ENCODE results near the gene CPNE4.

CPNE4 gene

GRCh38 chr3:131856171-131856570 is 178.6 kb downstream of the CPNE4 start:
- DNase-seq: no peak

GRCh38 chr3:131850223-131850622 is 184.6 kb downstream of the CPNE4 start:
- no peak for DNase-seq

DNA sequence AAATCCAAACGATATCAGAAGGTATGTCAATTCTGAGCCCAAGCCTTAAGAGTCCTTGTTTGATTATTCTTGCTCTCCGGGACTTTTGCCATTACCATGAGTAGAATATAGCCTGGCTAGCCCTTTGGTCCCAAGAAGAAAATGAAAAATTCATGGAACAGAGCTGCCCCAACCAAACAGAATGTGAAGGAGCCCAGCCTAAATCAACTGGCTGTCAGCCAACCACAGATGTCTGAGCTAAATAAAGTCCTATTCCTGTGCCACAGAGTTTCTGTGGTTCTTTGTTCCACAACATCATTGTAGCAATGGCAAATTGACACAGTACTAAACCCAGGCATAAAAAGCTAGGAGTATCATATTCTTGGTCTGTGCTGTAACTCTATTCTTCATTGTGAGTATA is 185.2 kb downstream of the CPNE4 start:
- no peak for DNase-seq

DNA sequence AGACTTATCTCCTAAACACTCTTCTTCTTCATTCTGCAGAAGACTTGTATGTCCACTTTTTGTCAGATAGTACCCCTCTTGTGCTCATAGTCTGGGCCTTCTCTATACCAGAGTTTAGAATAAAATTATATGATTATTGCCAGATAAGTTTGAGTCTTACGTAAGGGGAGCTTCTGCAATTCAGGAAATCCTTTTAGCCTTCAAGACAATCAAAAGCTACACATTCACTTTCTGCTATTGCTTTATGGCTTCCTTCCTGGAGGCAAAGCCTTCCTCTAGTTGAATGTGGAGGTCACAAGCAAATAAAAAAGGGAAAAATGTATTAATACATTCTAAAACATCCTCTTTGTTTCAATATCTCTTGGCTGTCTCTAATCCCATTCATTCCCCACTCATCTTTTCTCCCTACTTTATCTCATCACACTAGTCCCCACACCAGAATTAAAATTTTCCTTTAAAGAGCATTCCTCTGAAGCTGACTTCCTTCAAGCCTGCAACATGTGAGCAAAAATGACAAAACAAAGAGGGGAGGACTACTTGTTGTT is 186.8 kb downstream of the CPNE4 start:
- DNase-seq: no peak

GRCh38 chr3:131846296-131846924 is 188.4 kb downstream of the CPNE4 start:
- DNase-seq: no peak

DNA sequence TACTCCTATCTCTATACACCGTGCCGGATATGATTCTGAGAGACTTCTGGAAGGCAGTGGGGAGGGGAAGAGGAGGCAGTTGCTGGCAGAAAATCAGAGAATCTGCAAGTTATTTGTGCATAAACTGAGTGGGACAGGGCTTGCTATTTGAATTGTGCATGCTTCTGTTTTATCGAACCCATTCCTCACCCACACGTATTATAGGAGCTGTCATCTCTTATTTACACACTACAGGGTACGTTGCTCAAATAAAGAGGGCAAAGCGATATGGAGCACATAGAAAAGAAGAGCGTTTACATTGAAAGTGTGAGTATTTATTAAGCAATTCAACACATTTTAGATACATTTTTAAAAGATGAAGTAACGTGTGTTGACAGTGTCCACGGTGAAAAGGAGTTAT is 191.6 kb downstream of the CPNE4 start:
- DNase-seq: no peak

DNA sequence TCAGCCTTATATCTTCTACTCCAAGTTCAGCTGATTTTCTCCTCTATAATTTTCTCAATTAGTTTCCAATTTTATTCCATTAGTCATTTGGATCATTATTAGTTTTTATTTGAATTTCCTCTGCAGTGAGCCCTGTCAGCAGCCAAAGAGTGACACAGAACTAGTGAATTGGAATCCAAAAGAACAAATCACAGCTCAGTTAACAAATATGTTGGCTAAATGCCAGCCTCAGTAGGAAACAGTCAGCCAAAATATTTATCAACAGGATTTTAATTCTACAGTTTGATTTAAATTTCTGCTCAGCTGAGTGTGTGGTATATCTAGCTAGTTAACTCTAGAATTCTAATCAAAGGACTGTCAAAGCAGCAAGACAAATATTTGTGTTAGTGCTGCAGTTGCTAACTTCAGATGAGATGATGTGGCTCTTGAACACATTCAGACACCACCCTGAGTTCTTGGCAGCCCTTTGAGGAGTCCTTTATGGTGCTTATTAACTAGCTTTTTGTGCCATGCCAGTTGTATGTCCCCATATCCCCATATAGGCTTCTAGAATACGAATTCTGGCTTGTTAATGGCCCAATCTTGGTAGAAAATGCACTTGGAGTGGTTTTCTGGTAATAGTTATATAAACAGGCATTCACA is 194.5 kb downstream of the CPNE4 start:
- no peak for DNase-seq

DNA sequence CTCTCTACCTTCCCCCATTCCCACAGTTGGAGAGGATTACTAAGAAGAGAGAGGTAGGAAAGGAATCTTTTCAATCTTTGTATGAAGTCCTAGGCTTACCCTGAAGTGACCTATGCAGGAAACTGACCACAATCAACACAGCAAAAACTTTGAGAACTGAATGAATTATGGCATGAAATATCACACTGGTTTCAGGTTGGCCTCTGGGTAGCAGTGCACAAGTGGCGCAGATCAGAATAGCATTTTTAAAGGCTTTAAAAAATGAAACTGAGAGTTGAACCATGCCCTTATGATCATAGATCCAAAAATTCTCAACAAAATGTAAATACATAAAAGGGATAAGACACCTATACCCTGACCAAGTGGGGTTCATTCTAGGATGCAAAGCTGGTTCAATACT is 198.9 kb downstream of the CPNE4 start:
- no peak for DNase-seq

DNA sequence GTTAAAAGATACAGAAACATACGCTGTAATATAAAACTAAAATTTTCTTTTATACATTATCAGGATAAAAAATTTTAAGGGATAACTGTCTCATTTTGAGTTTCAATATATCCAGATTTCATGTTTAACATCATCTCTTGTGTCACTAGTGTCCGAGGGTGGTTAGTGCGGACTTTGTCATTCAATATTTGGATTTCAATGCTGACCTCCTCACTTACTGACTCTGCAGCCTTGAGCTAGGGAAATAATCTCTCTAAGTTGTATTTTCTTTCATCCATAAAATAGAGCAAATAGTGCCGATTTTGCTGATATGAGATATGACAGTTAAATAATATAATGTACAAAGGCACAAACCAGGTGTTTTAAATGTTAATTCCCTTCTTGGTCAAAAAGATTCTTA is 203.2 kb downstream of the CPNE4 start:
- no peak for DNase-seq

- DNase-seq: no peak
These were observed 213.5 kb downstream of the CPNE4 start for GRCh38 chr3:131821191-131821762.

DNA sequence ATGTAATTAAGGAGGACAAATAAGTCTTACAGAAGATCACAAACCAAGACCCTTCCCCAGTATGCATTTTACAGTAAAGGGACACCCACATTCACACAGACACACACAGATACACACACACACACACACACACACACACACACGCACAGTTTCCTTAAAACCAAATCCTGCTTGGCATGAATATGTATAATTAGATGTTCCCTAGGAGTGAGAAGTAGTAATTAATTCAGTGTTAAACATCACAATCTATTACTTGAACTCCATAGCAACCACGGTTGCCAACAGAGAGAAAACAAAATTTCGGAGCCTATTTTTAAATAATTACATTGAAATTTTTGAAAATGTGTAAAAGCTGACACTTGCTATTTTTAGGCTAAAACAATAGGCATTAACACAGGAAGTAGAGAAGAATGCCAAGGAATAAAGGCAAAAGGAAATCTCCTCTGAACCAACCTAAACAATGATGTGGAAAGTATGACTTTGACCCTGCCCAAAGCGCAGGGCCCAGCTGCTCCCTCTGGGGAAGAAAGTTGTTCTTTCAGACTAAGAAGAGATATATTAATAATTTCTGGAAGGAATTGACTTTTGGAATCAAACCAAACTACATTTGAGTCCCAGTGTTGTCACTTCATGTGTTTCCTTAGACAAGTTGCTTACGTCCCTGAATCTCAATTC is 215.3 kb downstream of the CPNE4 start:
- DNase-seq: no peak

DNA sequence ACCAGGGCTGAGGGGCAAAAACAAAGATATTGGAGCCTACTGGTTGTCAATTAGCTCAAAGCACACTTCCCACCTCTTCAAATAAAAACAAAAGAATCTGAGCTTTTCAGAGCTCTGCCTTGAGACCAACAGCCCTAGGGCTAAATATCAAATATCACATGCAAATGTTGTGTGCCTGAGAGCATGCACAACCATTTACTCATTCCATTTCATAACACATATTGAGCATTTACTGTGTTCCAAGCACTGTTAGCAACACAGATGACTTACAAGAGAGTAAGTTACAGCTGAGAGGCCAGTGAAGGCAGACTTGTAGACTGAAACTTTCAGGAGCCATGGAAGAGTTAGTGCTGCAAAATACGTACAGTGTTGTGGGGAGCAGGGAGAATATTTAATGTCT is 222.4 kb downstream of the CPNE4 start:
- DNase-seq: peak; percentile 42

DNA sequence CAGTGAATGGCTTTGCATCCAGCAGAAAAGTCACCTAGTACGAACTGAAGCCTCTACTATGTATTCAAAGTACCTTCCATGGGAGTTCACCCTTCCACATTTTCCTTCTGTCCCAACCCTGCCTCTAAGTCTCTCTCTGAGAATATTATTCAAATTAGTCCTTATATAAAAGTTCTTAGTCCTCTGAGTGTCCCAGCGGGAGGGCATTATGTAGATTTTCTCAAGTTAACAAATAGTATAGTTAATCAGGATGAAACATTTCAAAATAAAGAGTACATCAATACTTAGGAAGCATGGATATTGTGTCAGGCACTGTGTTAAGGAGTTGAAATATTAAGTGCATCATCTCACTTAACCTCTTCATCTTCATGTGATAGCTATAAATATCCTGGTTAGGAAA is 223.3 kb downstream of the CPNE4 start:
- no peak for DNase-seq

GRCh38 chr3:131807822-131808221 is 227.0 kb downstream of the CPNE4 start:
- DNase-seq: no peak

- no peak for DNase-seq
These were observed 228.1 kb downstream of the CPNE4 start for GRCh38 chr3:131806736-131807135.

DNA sequence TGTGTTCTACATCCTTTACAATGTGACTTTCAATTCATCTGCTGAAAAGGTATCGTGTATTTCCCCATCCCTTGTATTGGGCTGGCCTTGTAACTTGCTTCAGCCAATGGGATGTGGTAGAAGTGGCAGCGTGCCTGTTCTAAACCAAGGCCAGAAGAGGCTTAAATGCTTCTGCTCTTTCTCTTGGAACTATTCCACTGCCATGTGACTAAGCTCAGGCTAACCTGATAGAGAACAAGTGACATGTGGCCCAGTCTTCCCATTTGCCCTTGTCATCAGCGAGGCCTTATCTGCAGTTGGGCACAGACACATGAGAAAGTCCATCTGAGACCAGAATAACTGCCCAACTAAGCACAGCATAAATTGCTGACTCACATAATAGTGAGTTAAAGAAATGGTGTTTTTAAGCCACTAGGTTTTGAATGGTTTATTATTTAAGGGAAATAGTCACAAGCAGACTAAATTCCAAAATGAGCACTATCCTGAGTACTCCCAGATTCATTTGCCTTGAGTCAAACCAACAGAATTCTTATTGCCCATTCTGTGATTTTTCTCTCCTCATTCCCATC is 230.2 kb downstream of the CPNE4 start:
- no peak for DNase-seq

- no peak for DNase-seq
These were observed 231.7 kb downstream of the CPNE4 start for GRCh38 chr3:131803113-131803512.

DNA sequence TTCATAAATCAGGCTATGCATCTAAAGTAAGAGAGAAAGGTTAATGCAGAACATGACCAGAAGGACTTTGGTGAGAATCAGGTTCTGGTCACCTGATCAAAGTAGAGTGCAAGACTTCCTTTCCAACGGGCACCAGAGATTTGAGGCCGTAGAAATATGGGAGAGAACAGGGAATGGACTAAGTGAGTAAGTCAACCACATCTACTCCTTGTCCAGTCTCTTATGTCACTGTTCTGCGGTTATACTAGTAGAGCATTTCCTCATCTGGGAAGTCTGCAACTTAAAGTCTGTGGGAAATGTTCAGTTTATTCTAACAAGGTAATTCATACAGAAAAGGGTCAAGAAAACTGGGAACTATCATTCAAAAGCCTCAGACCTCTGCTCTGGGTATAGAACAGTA is 232.8 kb downstream of the CPNE4 start:
- no peak for DNase-seq

GRCh38 chr3:131801566-131801965 is 233.2 kb downstream of the CPNE4 start:
- DNase-seq: no peak

DNA sequence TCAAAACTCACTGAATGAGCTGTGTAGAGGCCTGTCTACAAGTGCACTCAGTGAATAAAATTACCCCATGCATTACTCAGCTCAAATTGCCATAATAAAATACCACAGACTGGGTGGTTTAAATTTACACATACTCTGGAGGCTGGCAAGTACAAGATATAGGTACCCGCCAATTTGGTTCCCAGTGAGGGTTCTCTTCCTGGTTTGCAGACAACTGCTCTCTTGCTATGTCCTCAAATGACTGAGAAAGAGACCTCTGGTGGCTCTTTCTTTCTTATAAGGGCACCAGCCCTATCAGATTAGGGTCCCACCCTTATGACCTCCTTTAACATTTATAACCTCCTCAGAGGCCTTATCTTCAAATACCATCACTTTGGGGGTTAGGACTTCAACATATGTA is 237.0 kb downstream of the CPNE4 start:
- DNase-seq: peak; percentile 61

- DNase-seq: peak; percentile 87
These were observed 238.1 kb downstream of the CPNE4 start for GRCh38 chr3:131796558-131797198.

DNA sequence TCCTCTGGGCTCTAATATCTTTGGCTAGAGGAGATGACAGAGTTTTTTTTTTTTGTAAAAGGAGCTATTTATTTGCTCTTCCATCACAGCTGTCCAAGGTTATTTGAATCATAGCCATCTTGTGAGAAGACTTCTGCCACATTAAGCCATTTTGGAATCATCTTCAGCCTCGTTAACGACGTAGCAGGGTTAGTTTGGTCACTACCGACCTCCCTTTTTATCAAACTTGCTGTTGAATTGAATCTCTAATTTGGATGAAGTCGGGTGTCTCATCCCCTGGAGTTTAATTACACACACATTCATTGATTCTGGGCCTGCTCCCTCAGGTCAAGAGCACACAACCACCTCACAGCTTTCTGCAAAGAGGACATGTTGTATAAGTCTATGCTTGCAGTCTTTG is 238.7 kb downstream of the CPNE4 start:
- DNase-seq: peak; percentile 52
